Measurements from ENCODE around the gene OR8H3.

- TF ChIP-seq CTCF (IDR thresholded peaks at IDR 0.05; ENCODE audit: low read depth, low read length): no peak
- TF ChIP-seq EZH2phosphoT487 (IDR thresholded peaks at IDR 0.05; ENCODE audit: low read depth): no peak
Observed at GRCh38 chr11:56140151-56140661, 18.0 kb downstream of the OR8H3 start, which contains the start of gene OR8J3.

Data from OCI-LY3 (cell line).